NCI-H345 (cell line): Measurements from ENCODE around the gene ADD1.

Experiments
- DNase-seq: peaks from one replicate; lab custom pipeline; 2025; lab: John Stamatoyannopoulos, UW

Gene ADD1

DNA sequence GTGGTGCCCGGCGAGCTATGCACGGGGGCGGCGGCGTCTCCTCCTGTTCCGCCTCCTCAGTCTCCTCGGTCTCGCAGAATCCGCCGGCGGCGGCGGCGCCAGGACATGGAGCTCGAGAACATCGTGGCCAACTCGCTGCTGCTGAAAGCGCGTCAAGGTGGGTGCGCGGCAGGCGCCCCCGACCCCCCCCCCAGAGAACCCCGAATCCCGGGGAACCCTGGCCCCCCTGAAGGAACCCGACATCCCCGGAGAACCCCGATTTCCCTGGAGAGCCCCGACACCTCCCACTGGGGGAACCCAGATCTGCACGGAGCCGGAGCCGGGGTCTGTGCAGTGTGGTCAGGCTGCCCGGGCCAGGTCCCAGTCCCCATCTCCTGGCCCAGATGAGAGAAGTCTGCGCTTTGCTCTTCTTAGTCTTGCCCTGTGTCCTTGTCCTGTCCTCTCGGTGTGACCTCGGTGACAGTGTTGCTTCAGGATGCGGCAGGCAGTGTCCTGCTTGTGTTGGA lies 120.4 kb downstream of the ADD1 start:
- no peak for DNase-seq

DNA sequence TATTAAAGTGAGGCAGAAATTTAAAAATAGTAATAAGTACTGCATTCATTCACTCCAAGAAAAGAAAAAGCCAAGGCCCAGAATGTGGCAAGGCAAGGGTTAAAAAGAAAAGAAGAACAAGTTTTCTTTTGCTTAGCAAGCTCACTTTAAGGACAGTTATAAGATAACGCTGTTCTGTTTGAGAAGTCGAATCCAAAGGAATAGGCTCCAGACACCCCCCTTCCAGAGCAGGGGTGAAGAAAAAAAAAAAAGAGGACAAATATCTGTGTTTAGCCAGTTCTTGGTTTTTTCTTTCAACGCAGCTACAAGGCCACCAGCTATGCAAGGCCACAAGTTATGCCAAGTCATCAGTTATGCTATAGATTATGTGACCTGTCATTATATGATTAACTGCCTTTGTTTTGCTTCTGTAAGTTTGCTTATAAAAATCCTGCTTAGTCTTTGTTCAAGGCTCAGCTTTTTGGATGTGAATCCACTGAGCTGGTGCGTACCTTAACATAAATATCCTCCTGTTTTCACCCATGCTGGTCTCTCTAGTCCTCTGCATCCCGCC lies 121.1 kb downstream of the ADD1 start:
- DNase-seq: no peak

DNA sequence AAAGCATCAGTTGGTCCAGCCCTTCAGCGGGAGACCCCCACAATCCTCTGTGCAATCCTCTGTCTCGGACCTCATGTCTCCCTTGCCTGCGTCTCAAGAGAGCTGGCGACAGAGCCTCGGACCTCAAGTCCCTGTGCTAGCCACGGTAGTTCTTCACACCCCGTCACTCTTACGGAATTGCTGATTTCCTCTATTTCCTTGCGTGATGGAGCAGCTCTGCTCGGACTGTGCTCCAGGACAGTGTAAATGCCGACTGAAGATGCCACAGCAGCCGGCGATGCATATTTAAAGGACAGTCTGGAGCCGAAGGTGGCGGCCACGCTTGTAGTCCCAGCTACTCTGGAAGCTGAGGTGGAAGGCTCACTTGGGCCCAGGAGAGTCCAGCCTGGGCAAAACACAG lies 121.6 kb downstream of the ADD1 start:
- no peak for DNase-seq

DNA sequence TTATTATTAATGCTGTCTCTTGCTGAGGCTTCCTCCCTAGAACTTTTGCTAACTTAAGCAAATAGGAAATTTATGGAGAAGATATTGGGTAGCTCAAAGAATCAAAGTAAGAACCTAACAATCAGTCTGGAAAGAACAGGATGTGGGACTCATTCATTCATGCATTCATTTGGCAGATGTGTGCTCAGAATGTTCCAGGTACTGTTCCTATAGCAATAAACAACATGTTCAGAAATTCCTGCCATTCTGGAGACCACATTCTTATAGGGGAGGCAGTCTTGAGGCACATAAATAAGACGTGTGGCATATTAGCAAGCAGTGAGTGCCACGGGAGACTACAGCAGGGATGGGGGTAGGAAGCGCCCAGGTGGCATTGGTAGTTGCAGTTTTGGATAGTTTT lies 124.7 kb downstream of the ADD1 start:
- DNase-seq: no peak

DNA sequence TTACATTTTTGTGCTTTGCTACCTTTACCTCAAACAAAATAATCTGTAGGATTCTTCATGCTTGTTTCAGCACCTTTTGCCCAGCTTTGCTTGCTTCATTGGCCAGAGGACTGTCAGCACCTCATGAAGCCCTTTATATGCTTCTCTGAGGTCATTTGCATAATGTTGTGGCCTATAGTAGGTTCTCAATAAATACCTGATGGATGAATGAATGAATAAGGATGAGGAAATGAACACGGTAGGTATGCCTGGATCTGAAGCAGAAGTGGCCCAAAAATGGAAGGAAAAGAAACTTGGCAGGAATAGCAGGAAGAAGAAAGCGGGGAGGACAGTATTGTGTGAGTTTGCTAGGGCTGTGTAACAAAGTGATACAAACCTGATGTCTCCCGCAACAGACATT lies 127.6 kb downstream of the ADD1 start:
- DNase-seq: no peak

DNA sequence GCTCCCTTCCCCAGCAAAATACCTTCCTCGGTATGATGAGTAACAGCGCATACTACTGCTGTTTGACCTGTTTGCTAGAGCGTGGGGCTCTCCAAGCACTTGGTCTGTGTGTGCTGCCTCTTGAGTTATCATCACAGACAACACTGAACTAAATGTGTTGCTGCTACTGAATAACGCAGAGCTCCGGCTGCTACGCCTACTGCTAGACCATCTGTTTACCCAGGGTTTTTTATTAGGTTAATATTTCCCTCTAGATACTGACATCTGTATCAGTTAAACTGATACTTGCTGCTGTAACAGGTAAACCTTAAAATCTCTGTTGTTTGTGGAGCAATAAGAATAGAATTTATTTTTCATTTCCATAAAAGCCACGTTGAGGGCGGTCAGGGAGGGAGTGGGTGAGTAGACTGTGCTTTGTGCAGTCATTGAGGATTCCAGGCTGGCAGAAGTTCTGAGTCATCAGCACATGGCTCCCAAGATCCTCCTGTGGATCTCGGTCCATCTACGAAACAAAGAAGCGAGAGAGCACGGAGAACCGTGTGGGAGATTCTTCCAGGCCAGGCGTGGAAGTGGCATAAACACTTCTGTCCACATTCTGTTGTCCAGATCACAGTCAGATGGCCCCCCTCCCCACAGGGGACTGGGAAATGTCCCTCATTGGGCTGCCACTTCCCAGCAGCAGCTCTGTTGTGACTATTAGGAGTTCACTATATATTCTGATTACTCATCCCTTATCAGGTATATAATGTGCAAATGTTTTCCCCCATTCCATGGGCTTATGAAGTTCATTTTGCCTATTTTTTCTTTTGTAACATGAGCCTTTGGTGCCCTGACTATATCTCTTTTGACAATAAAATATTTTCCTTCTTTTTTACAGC lies 133.8 kb downstream of the ADD1 start:
- no peak for DNase-seq
